Subcutaneous adipose tissue (tissue), 4 donors: ENCODE measurements around the gene HLA-G. TPM values are rescaled to one million over a fixed set of nuclear protein-coding genes. Genes with fewer than 3 reads are reported as not detected.

ENCODE experiments used
- total RNA-seq, 4 donors: library from RNA; depleted of rRNA; stranded (reverse); fragments of >200 nt; gene quantifications; one replicate each; pipeline ENCODE4 v1.1.0, GENCODE V29; 2016
- TF ChIP-seq, protein P1 (sequence below): fragments of 450-650 bp; IDR thresholded peaks from one replicate; pipeline ENCODE4 v1.5.1; 2016; ENCODE audit warnings: low read depth, mild to moderate bottlenecking, control low read depth, antibody characterized with exemption, moderate library complexity

Gene HLA-G
- total RNA-seq, 4 donors from 2014 or later, result not detected

DNA sequence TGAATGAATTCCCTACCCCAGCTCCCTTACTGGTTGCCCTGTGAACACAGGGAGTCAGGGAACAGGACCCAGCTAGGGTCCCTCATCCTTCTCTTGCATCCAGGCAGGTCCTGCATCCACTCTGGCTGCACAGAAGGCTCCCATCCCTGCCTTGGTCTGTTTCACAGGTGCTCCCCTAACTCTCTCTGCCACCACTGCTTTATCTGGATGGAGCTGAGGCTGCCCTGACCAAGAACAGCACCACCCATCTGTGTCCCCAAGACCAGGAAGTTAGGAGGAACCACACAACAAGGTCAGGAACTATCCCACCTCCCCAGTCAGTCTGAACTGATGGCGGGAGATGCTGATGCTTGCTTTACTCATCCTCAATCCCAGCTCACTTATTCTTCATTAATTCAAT, 16.2 kb upstream of the HLA-G start:
- TF ChIP-seq, protein P1, sequence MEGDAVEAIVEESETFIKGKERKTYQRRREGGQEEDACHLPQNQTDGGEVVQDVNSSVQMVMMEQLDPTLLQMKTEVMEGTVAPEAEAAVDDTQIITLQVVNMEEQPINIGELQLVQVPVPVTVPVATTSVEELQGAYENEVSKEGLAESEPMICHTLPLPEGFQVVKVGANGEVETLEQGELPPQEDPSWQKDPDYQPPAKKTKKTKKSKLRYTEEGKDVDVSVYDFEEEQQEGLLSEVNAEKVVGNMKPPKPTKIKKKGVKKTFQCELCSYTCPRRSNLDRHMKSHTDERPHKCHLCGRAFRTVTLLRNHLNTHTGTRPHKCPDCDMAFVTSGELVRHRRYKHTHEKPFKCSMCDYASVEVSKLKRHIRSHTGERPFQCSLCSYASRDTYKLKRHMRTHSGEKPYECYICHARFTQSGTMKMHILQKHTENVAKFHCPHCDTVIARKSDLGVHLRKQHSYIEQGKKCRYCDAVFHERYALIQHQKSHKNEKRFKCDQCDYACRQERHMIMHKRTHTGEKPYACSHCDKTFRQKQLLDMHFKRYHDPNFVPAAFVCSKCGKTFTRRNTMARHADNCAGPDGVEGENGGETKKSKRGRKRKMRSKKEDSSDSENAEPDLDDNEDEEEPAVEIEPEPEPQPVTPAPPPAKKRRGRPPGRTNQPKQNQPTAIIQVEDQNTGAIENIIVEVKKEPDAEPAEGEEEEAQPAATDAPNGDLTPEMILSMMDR, result no peak

- TF ChIP-seq, protein P1, result no peak
Measured at GRCh38 chr6:29813066-29813465, 14.6 kb upstream of the HLA-G start.

- TF ChIP-seq, protein P1, result no peak
Measured at GRCh38 chr6:29813809-29814208, 13.8 kb upstream of the HLA-G start.

DNA sequence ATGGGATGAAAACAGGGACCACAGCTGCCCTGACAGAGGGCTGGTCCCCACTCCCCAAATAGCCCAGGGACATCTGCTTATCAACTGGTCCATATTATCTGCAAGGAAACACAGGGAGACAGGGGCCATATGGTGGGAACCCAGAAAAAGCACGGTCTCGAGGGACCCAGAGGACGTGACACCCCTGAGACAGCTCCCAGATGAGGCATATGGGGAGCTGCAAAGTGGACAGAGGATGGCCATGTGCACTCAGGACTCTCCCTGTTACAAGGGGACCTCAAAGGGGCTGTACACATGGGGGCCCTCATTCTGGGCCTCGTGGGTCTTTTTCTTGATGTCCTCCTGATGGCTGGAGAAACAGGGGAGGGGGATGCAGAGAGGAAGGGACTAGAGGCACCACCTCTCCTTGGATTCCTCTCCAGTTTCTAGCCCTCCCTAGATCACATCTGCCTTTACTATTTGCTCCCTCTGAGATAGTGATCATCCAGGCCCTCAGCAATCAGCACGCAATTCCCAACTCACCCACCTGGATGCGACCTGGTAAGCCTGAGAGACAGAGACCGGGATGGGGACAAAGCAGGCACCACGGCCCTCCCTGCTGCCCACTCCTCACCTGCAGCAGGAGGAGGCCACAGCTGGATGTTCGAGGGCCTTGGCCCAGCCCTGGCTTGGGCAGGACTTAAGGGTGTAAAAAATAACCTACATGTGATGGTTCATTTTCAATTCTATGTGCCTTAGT, 13.1 kb upstream of the HLA-G start:
- TF ChIP-seq, protein P1, result no peak

DNA sequence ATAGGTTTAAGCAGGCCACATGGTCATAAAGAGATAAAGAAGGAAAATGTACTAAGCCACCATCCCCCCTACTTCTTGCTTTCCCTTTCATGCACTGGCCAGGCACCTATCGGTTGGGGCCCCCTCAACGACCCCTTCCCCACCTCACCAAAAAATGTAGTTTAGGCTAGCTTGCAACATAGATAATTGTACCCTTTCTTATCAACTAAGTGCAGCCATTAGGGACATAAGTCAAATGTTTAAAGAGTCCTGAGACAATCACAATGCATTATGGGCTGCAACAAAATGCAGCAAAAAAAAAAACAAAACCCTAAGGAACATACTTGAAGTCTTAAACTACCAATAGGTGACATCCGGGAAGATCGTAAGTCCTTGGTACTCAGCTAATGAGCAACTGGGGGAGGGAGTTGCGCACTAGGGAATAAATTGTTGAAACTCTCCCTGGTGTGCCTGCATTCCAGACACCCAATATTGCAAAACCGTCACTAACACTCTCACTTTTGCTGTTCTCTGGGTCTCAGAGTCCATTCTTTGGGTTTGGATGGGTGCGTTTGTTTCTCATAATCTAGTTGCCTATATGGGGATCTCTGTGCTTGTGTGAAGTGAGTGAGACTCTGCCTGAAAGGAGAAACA, 12.4 kb upstream of the HLA-G start:
- TF ChIP-seq, protein P1, result no peak

DNA sequence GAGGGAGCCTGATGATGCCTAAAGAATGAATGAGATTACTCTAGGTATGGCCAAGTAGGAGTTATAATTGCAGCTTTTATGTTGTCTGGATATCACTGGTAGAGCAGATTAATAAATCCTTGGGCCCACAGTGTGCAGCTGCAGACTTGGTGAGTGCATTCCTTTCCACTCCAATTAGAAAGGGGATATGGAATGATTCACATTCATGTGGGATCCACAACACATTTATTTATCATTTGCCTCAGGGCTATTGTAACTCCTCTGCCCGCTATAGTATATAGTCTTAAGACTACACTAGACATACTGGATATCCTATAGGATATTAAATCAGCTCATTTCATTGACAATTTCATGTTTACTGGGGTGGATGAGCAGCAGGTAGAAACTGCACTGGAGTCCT, 11.6 kb upstream of the HLA-G start:
- TF ChIP-seq, protein P1, result no peak

GRCh38 chr6:29818892-29819291, 8.7 kb upstream of the HLA-G start:
- TF ChIP-seq, protein P1, result no peak
